Iris pigment epithelial cell (primary cell): ENCODE measurements around the gene INO80D.
"Not testable (repeated sequence)": the region's sequence is repeated elsewhere in the genome, so short reads cannot be mapped to it uniquely, and the experiment has no call there.

ENCODE experiments used
- DNase-seq: peaks from one replicate; pipeline ENCODE4 v3.0.0-alpha.2; 2011; ENCODE audit warnings: low read depth

The INO80D gene

GRCh38 chr2:206083602-206084438 is 2.2 kb downstream of the INO80D start:
- DNase-seq = no peak

- no peak for DNase-seq
These were observed 3.6 kb downstream of the INO80D start for GRCh38 chr2:206082298-206082843.

- DNase-seq = no peak
These were observed 5.0 kb downstream of the INO80D start for GRCh38 chr2:206080927-206081326.

DNA sequence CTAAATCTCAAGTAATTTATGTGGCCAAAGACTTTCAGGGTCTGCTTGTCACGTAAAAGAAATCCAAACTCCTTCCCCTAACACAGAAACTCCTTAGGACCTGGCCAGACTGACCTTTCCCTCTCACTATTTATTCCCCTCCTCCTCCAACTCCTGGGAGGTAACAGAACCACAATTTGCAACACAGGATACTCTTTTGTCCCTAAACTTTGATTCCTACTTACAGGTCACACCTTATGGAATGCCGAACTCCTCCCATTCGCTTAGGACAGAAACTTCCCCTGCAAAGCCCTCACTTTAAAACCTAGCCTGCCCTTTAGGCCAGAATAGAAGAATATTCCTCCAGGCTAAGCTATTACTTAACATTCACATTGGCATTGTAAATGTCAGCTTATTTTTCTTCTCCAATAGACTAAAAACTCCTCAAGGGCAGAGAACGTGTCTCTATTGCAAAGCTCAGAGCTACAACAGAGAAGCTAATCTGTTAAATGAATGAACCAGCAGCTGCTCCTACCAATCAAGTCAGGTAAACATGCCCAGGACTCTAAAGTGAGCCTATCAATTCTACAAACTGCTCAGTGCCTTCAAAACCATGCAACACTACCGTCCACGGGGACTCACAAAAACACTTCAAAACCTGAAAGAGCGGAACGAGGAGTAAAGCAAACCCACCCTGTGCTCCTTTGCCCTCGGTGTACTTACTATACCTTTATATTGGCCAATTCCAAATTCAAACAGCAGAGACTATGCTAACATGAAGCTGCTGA is 6.1 kb downstream of the INO80D start:
- DNase-seq = no peak

GRCh38 chr2:206077879-206078278 is 8.1 kb downstream of the INO80D start:
- not testable (repeated sequence) for DNase-seq

- no peak for DNase-seq
These were observed 10.9 kb downstream of the INO80D start for GRCh38 chr2:206075113-206075512.

- no peak for DNase-seq
These were observed 14.2 kb downstream of the INO80D start for GRCh38 chr2:206071807-206072206.

- no peak for DNase-seq
These were observed 16.6 kb downstream of the INO80D start for GRCh38 chr2:206069417-206069816.

GRCh38 chr2:206068207-206068606 is 17.8 kb downstream of the INO80D start:
- no peak for DNase-seq

GRCh38 chr2:206064077-206064476 is 21.9 kb downstream of the INO80D start:
- DNase-seq = peak; percentile 57

DNA sequence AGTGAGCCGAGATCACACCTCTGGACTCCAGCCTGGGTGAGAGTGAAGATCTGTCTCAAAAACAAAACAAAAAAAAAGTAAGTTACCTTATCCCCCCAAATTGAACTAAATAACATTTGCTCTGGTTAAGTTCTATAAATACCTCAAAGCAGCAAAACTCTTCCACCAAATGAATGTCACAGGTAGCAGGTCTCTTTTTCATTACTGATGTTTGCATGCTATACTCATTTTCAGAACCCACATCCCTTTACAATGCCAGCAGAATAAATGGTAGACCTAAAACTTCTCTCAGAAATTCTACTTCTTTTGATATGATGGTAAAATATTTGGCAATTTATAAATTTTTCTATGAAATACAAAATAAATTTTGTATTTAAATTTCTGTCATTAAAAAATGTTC is 22.3 kb downstream of the INO80D start:
- no peak for DNase-seq

- no peak for DNase-seq
These were observed 23.2 kb downstream of the INO80D start for GRCh38 chr2:206062724-206063123.

GRCh38 chr2:206056286-206056685 is 29.7 kb downstream of the INO80D start:
- no peak for DNase-seq

GRCh38 chr2:206054952-206055351 is 31.0 kb downstream of the INO80D start:
- no peak for DNase-seq

- no peak for DNase-seq
These were observed 34.1 kb downstream of the INO80D start for GRCh38 chr2:206051912-206052311.

GRCh38 chr2:206049392-206049791 is 36.6 kb downstream of the INO80D start:
- DNase-seq = no peak

DNA sequence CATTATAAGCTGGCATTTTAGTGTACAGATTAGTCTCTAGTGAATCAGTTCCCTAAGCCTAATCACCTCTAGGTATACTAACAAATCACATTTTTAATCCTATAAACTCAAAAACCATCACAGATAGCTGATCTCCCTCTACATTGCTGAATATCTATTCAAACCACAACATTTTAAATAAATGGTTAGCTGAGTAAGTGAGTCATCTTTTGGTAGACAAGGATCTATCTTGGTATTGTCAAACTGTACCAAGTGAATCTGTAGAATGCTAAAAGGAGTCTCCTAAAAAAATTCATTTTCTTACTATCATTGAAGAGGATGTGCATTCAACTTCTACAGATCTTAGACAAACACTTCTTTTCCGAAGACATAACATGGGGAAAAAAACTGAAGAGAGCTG is 40.7 kb downstream of the INO80D start:
- peak; percentile 47 for DNase-seq

DNA sequence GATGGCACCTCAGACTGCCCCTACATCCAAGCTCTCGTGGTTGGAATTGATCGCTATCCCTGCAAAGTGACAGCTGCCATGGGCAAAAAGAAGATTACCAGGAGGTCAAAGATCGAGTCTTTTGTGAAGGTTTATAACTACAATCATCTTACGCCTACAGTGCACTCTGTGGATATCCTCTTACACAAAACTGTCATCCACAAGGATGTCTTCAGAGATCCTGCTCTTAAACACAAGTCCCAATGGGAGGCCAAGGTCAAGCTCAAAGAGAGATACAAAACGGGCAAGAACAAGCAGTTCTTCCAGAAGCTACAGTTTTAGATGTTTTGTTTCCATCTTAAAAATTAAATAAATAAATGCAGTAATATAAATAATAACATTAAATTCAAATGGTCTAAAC is 45.4 kb downstream of the INO80D start:
- DNase-seq = no peak

DNA sequence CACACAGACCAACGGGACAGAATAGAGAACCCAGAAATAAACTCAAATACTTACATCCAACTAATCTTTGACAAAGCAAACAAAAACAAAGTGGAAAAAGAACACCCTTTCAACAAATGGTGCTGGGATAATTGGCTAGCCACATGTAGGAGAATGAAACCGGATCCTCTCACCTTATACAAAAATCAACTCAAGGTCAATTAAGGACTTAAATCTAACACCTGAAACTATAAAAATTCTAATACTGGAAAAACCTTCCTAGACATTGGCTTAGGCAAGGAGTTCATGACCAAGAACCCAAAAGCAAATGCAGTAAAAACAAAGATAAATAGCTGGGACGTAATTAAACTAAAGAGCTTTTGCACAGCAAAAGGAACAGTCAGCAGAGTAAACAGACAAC is 50.6 kb downstream of the INO80D start:
- not testable (repeated sequence) for DNase-seq

GRCh38 chr2:206033452-206033851 is 52.5 kb downstream of the INO80D start:
- DNase-seq = not testable (repeated sequence)

GRCh38 chr2:206031950-206032567 is 53.9 kb downstream of the INO80D start:
- DNase-seq = no peak

GRCh38 chr2:206031162-206031784 is 54.7 kb downstream of the INO80D start:
- peak; percentile 36 for DNase-seq
